KOPT-K1 (cell line): ENCODE data around the gene APOL1.

Experiments
- H3K27ac ChIP-seq: fragments of 200-600 bp; sonication (generic); 2 replicates; pipeline ENCODE4 v1.5.1; 2016; ENCODE audit warnings: antibody characterized with exemption, mild to moderate bottlenecking, low read depth, low read length; ENCODE audit not compliant: poor library complexity, severe bottlenecking
- H3K36me3 ChIP-seq: fragments of 200-600 bp; sonication (generic); 2 replicates; pipeline ENCODE4 v1.5.1; 2017; ENCODE audit warnings: antibody characterized with exemption, mild to moderate bottlenecking, low read length, moderate library complexity; ENCODE audit not compliant: insufficient read depth
- H3K9me3 ChIP-seq: fragments of 200-600 bp; sonication (generic); 2 replicates; pipeline ENCODE4 v1.5.1; 2017; ENCODE audit warnings: antibody characterized with exemption, low read length, mild to moderate bottlenecking; ENCODE audit not compliant: insufficient read depth, poor library complexity, severe bottlenecking

APOL1 gene

DNA sequence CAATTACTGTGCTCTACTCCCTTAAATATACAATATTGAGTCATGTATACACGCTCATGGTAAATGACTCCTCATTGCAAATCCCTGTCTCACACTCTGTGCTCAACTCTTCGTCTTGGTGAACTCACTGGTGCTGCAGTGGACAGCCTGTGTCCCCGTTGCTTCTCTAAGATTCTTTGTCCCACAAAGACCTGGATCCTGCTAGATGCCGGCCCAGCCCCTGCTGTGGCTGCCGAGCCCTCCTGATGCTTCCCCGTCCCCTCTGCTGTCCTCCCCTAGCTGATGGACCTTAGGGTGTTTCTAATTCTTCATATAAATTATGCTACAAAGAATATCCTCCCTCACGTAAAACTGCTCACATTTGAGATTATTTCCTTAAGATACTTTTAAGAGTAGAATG is 19.1 kb upstream of the APOL1 start:
- no peak overlapping the region for H3K27ac ChIP-seq
- H3K36me3 ChIP-seq: peaks cover 82% of the 10 kb centered on the region
- H3K9me3 ChIP-seq: no peaks in the 10 kb centered on the region

- Histone ChIP-seq H3K9me3 (no peaks in the 10 kb centered on the region), H3K27ac (no peak overlapping the region), H3K36me3 (peaks cover 78% of the 10 kb centered on the region)
These were observed 18.7 kb upstream of the APOL1 start for GRCh38 chr22:36234213-36234612.

DNA sequence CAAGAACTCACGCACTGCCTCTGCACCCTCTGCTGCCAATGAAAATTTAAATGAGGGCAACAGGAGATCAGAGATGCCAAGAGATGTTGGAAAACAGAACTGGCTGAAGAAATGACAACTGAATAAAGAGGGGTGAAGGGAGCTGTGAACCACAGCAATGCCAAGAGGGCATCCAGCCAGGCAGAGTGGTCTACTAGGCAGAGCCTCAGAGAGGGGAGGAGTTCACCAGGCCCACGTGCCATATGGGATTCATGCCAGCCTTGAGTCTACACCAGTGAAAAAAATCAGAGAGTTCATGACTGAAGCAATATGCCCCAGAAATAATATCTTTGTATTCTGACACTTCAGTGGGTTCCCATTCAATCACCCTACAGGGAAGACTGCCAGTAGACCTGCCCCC is 18.0 kb upstream of the APOL1 start:
- Histone ChIP-seq H3K27ac (no peak overlapping the region), H3K36me3 (peaks cover 71% of the 10 kb centered on the region), H3K9me3 (no peaks in the 10 kb centered on the region)

- Histone ChIP-seq H3K27ac (no peak overlapping the region), H3K36me3 (peaks cover 64% of the 10 kb centered on the region), H3K9me3 (no peaks in the 10 kb centered on the region)
These were observed 17.3 kb upstream of the APOL1 start for GRCh38 chr22:36235585-36235984.

- Histone ChIP-seq H3K36me3 (peaks cover 53% of the 10 kb centered on the region), H3K27ac (peak overlapping the region; percentile 81), H3K9me3 (no peaks in the 10 kb centered on the region)
These were observed 16.3 kb upstream of the APOL1 start for GRCh38 chr22:36236388-36237319.

- Histone ChIP-seq H3K9me3 (no peaks in the 10 kb centered on the region), H3K36me3 (peaks cover 43% of the 10 kb centered on the region), H3K27ac (peak overlapping the region; percentile 81)
These were observed 15.2 kb upstream of the APOL1 start for GRCh38 chr22:36237462-36238372.

GRCh38 chr22:36238373-36239149 is 14.4 kb upstream of the APOL1 start:
- peaks cover 34% of the 10 kb centered on the region for H3K36me3 ChIP-seq
- H3K9me3 ChIP-seq: no peaks in the 10 kb centered on the region
- H3K27ac ChIP-seq: peak overlapping the region; percentile 81

DNA sequence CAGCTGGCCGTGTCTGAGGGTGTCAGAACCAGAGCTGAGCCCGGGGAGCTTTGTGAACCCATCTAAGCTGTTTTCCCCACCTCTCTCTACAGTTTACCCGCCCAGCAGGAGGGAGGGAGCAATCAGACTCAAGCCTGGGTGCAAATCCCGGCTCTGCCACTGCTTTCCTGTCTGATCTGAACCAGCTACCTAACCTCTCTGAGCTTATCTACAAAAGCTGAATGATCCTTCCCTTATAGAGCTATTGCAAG is 13.9 kb upstream of the APOL1 start:
- H3K36me3 ChIP-seq: peaks cover 29% of the 10 kb centered on the region
- no peaks in the 10 kb centered on the region for H3K9me3 ChIP-seq
- H3K27ac ChIP-seq: peak overlapping the region; percentile 81

DNA sequence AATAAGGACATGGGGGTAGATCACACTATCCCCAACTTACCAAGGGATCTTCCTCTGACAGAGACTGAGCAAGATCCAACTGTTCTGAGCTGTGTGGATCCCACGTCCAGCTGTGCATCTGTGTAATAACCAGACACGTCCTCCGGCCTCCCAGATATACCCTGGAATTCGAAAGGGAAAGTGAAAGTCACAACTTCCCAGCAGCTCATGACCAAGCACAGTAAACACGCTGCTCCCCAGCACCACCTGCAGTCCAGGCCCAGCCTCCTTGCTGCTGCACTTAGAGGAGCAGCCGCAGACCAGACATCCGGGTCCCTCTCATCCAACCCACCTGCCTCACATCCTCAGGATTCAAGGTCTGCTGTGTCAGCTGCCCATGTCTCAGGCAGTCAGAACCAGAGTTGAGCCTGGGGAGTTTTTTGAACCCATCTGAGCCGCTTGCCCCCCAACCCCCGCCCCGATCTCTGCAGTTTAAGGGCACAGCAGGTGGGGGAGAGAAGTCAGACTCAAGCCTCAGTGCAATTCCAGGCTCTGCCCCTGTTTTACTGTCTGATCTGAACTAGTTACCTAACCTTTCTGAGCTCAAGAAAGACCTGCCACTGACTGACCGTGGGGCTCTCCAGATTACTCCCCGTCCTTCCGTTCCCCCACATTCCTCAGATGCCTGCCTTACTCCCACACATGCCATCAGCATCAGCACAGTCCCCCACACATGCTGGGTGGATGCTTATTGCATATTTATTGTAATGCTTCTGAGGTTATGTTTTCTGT is 13.3 kb upstream of the APOL1 start, which contains the start of gene APOL2:
TSS of gene APOL2 (minus strand) at position 127 of the 771 bp plus-strand sequence. CDS start 6,365 bp downstream, outside the sequence.
- Histone ChIP-seq H3K9me3 (no peaks in the 10 kb centered on the region), H3K27ac (peak within 1 kb of the TSS; percentile 81), H3K36me3 (peaks cover 24% of the 10 kb centered on the region)

DNA sequence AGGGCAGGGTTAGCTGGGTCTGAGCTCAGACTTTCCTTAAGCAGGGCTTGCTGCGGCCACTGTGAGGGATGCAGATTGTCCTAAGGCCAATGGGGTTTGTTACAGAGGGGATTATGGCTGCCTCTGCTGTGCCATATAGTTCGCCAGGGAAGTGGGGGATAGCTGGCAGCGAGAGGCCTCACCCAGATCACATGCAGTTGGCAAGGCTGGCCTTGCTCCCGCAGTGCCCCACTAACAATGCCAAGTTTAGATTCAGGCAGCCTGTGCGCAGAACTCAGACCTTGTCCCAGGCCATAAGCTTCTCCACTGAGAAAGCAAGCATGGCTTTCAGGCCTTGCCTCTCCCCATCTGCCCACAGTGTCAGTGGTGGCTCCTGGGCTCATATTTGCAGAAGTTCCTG is 8.9 kb upstream of the APOL1 start:
- Histone ChIP-seq H3K9me3 (peaks cover 12% of the 10 kb centered on the region), H3K36me3 (no peaks in the 10 kb centered on the region), H3K27ac (no peak overlapping the region)

DNA sequence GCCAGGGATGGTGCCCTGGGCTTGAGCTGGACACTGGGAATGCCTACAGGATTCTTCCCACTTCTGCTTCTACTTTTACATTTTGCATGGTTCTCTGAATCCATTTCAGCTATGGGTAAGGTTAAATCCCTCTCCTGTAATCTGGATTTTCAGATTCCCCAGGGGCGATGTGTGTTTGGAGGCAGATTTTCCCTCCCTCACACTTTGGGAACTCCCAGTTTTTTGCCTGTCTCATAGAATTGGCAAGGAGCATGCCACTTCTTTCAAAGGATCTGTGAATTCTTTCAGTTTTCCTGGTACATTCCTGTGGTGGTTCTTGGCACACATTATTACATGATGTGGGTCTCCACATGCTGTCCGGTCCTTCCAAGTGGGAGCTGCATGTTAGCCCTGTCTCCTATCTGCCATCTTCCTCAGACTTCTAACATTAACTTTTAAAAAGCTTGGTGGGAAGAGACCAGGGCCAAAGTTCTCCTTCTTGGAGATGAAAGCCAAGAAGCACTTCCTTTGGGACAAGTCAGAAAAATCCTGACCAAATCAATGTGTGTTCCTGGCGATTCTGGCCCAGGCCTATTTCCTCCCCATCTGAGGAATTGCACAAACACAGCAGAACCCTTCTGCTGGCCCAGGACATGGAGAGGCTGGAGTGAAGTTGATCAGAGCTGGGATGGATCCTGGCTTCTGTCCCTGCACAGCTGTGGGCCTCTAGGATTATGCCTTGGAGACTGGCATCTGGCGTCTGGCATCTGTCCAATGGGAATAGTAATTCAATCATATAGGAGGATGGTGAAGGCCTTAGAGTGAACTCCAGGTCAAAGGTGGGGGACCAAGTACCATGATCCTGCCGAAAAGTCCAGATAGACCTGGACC is 8.2 kb upstream of the APOL1 start:
- Histone ChIP-seq H3K27ac (no peak overlapping the region), H3K9me3 (peaks cover 19% of the 10 kb centered on the region), H3K36me3 (no peaks in the 10 kb centered on the region)

DNA sequence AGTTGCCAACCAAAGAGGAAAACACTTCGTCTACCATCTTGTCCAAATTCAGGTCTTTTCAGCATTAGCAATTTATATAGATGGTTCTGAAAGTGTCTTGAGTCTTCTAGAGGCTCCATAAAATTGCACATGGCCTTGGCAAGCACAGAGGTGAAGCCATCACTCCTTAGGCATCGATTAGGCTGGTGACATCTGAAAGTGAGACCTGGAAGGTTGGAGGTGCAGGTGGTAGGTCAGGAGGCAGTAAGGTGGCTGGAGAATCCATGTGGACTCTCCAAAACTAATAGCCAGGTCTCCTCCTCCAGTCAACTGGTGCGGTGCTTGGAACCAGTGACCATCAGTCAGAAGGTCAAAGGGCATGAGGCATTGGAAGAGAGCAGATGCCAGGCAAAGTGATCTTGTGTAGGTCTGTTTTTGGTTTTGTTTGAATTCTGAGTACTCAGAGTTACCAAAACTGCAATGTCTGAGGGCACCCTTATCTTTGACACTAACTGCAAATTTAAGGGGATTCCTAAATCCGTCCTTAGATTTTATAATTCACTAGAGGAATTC is 7.1 kb upstream of the APOL1 start:
- no peaks in the 10 kb centered on the region for H3K36me3 ChIP-seq
- H3K27ac ChIP-seq: no peak overlapping the region
- H3K9me3 ChIP-seq: peaks cover 20% of the 10 kb centered on the region

DNA sequence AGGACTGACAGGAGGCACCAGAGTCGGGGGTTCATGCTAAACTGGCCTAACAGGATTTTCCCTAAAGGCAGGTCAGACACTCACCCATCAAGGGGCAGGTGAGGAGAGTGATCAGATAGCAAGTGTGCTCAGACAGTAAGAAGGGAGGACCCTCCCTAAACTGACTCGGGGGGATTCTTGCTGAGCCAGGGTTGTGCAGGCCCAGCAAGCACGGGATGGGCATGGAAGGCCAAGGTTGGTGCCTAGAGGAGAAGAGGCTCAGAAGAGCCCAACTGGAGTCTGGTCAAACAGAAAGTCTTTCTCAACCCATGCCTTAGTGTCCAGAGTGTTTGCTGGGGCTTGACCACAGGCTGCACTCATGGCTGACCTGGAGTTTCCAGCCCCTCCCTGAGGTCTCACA is 6.2 kb upstream of the APOL1 start:
- H3K36me3 ChIP-seq: no peaks in the 10 kb centered on the region
- H3K9me3 ChIP-seq: peaks cover 20% of the 10 kb centered on the region
- no peak overlapping the region for H3K27ac ChIP-seq
